Measurements from ENCODE around the gene MCHR2. TPM values are rescaled to one million over a fixed set of nuclear protein-coding genes. Genes with fewer than 3 reads are reported as not detected.

The MCHR2 gene
- total RNA-seq, 2 experiments from 2014 or later: not detected

- no peaks in the 10 kb centered on the region for H3K36me3 Mint-ChIP-seq (ENCODE audit: low read depth)
- H3K27me3 Mint-ChIP-seq: peaks cover 1% of the 10 kb centered on the region
- CTCF ChIA-PET: no interaction called here
- no peak for DNase-seq
- POLR2A ChIA-PET: no interaction called here
- H3K4me3 Mint-ChIP-seq: no peak overlapping the region
- H3K9me3 Mint-ChIP-seq: no peaks in the 10 kb centered on the region
- H3K4me1 Mint-ChIP-seq: no peaks in the 10 kb centered on the region
- H3K27ac Mint-ChIP-seq: no peak overlapping the region
Measured at GRCh38 chr6:99882128-99882702, 111.8 kb downstream of the MCHR2 start.

- H3K9me3 Mint-ChIP-seq: no peaks in the 10 kb centered on the region
- DNase-seq: no peak
- H3K4me1 Mint-ChIP-seq: no peaks in the 10 kb centered on the region
- H3K27me3 Mint-ChIP-seq: peaks cover 7% of the 10 kb centered on the region
- H3K4me3 Mint-ChIP-seq: no peak overlapping the region
- H3K27ac Mint-ChIP-seq: no peak overlapping the region
- ChIA-PET POLR2A (no interaction called here), CTCF (interaction anchor here (1.7 kb wide), 1 partner anchor 8 kb away, joined by 3 read pairs; no protein-coding TSS in a partner anchor)
- no peaks in the 10 kb centered on the region for H3K36me3 Mint-ChIP-seq (ENCODE audit: low read depth)
Measured at GRCh38 chr6:99879431-99879830, 114.6 kb downstream of the MCHR2 start.

- DNase-seq: no peak
- Mint-ChIP-seq H3K27ac (no peak overlapping the region), H3K9me3 (no peaks in the 10 kb centered on the region), H3K4me1 (no peaks in the 10 kb centered on the region), H3K36me3 (ENCODE audit: low read depth) (no peaks in the 10 kb centered on the region), H3K4me3 (no peak overlapping the region), H3K27me3 (peaks cover 22% of the 10 kb centered on the region)
- ChIA-PET CTCF (no interaction called here), POLR2A (no interaction called here)
Measured at GRCh38 chr6:99875068-99875467, 119.0 kb downstream of the MCHR2 start.

GRCh38 chr6:99873084-99873483, 120.9 kb downstream of the MCHR2 start:
- ChIA-PET POLR2A (no interaction called here), CTCF (no interaction called here)
- peaks cover 26% of the 10 kb centered on the region for H3K27me3 Mint-ChIP-seq
- no peak for DNase-seq
- H3K36me3 Mint-ChIP-seq (ENCODE audit: low read depth): no peaks in the 10 kb centered on the region
- no peak overlapping the region for H3K4me3 Mint-ChIP-seq
- H3K27ac Mint-ChIP-seq: no peak overlapping the region
- peaks cover 1% of the 10 kb centered on the region for H3K4me1 Mint-ChIP-seq
- no peaks in the 10 kb centered on the region for H3K9me3 Mint-ChIP-seq

GRCh38 chr6:99871641-99872040, 122.4 kb downstream of the MCHR2 start:
- no peak for DNase-seq
- H3K4me1 Mint-ChIP-seq: peaks cover 2% of the 10 kb centered on the region
- H3K4me3 Mint-ChIP-seq: no peak overlapping the region
- H3K9me3 Mint-ChIP-seq: no peaks in the 10 kb centered on the region
- POLR2A ChIA-PET: no interaction called here
- peaks cover 33% of the 10 kb centered on the region for H3K27me3 Mint-ChIP-seq
- H3K27ac Mint-ChIP-seq: no peak overlapping the region
- no peaks in the 10 kb centered on the region for H3K36me3 Mint-ChIP-seq (ENCODE audit: low read depth)
- CTCF ChIA-PET: no interaction called here

Measured in activated CD4-positive, alpha-beta T cell treated with anti-CD3 and anti-CD28 coated beads, Interleukin-2, amount 10 ng/mL, durations not matched to agents 7 days and 5 days (primary cell).